GM19324 (cell line): Measurements from ENCODE around the gene PCGF3.
A peak's percentile ranks its signal among the peaks of the same experiment; 100 is the strongest.
"Not testable (repeated sequence)": the region's sequence is repeated elsewhere in the genome, so short reads cannot be mapped to it uniquely, and the experiment has no call there.

Experiments
- ATAC-seq: cut with Tn5 transposase; IDR thresholded peaks from one replicate; pipeline ENCODE4 v1.9.1; 2021; ENCODE audit warnings: mild to moderate bottlenecking, moderate library complexity; ENCODE audit not compliant: unreplicated experiment, low FRiP score

PCGF3 gene

DNA sequence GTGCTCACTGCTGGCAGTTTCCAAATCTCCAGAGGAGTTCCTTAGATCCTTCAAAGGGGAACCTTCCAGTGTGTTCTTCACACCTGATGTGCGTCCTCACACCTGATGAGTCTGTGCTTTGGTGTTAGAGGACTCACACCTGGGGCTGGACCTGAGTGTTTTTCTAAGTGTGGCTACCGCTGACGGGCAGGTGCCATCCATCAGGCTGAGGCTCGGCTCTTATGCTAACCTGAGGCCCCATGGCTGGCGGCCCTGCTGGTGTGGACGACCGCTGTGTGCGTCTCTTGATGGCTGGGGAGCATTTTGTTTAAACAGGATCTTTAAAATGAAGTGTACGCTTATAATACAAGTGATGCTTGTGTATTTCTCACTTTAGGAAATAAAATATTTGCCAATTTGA is 28.4 kb downstream of the PCGF3 start:
- no peak for ATAC-seq

DNA sequence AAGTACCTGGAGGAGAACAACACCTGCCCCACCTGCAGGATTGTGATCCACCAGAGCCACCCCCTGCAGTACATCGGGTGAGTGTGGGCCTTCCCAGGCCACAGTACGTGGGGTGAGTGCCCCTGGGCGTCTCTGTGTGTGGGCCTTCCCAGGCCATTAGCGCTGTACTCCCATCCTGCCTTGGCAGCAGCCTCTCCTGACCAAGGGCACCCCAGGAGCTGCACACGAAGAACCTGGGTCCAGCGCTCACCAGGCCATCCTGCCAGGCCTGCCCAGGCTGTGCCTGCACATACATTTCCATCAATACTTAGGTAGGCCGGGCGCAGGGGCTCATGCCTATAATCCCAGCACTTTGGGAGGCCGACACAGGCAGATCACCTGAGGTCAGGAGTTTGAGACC is 29.3 kb downstream of the PCGF3 start:
- no peak for ATAC-seq

DNA sequence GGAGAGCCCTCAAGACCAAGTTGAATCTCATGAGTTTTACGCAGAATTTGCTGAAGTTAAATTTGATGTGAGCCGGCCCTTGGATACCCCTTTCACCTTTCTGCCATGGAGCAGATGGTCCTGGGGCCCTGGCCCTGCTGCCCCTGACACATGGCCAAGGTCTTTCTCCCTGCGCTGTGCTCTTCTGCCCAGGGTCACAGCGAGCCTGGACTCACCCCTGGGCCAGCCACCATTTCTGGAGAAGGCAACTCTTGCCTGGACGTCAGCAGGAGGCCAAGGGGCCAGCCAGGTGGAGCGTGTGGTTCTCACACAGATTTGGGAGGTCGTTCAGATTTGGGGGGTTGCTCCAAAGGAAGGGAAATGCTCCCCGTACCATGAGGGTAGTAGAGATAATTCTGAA is 30.0 kb downstream of the PCGF3 start:
- ATAC-seq, result no peak

GRCh38 chr4:736561-736960 is 30.9 kb downstream of the PCGF3 start:
- not testable (repeated sequence) for ATAC-seq

DNA sequence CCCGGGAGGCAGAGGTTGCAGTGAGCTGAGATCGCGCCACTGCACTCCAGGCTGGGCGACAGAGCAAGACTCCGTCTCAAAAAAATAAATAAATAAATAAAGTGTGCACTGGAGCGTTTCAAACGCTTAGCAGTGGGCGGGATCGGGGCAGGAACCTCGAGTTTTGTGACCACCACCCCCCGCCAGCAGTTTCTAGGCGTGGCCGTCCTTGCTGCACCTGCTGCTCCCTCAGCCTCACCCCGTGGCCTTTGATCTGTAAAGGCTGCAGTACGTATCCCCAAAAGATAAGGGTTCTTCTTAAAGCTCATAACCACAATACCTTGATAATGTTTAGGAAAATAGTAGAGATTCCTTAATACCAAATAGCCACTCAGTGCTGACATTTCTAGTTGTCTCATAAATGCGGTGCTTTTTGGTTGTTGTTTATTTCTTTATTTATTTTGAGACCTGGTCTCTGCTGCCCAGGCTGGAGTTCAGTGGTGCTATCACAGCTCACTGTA is 33.2 kb downstream of the PCGF3 start:
- no peak for ATAC-seq

- ATAC-seq, result no peak
Observed at GRCh38 chr4:739569-739968, 33.9 kb downstream of the PCGF3 start.

DNA sequence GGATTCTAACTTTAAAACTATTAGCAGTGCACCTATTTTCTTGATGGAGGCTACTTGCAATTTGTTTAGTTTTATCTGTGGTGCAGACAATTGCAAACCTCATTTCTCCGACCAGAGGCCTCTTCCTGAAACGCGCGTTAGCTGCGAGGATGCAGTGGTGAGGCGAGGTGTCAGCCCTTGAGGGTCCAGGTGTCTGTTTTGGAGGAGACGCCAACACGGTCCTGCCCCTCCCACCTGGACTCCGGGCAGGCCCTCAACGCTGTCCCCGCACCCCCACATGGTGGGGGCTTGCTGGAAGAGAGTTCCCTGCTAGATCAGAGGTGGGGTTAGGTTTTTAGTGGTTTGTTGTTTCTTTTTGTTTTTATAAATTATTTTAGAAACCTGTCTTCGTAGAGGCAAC is 34.4 kb downstream of the PCGF3 start:
- no peak for ATAC-seq

DNA sequence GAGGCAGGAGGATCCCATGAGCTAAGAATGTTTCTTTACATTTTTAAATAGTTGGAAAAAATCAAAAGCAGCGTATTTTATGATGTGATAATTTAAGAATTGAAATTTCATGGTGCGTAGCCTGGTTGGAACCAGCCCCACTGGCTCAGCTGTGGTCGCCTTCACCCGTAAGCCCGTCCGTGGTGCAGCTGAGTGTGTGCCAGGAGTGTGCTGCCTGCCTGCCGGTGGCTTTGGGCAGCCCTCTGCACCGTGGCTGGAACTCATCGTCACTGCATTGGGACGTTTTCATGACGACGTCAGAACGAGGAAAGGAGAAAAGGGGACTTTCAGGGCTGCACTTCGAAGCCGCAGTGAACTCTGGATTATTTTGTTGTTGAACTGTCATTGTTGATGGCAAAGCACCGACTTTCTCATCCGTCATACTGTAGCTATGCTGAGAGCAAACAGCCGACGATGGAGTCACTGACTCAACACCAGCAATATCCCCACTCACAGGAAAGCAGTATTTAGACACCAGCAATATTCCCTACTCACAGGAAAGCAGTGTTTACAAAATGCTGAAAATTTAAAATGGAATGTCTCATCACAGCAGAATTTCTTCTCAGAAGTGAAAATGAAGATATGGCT is 35.1 kb downstream of the PCGF3 start:
- ATAC-seq, result no peak

GRCh38 chr4:742096-742741 is 36.6 kb downstream of the PCGF3 start:
- ATAC-seq, result no peak

DNA sequence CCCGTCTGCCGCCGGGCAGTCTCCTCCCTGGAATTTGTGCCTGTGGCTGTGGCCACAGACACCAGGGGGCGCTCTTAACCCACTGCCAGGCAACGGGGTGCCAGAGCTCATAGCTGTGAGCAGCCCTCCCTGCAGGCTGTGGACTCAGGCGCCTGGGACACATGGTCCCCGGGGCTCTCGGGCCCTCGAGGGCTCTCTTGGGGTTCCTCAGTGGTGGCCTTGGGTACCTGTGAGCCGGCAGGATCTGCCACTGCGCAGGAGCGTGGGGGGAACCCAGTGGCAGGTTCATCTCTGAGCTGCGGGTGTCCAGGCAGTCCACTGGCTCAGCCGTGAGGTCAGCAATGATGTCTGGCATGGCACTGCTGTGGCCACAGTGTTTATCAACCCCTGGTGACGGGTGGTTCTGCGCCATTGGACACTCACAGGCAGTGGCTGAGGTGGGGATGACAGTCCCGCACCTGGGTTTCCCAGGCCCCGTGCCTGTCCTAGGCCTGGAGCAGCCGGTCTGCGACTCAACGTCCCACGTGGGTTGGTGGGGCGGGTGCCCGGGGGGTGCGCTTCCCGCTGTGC is 37.2 kb downstream of the PCGF3 start:
- peak; percentile 53 for ATAC-seq

DNA sequence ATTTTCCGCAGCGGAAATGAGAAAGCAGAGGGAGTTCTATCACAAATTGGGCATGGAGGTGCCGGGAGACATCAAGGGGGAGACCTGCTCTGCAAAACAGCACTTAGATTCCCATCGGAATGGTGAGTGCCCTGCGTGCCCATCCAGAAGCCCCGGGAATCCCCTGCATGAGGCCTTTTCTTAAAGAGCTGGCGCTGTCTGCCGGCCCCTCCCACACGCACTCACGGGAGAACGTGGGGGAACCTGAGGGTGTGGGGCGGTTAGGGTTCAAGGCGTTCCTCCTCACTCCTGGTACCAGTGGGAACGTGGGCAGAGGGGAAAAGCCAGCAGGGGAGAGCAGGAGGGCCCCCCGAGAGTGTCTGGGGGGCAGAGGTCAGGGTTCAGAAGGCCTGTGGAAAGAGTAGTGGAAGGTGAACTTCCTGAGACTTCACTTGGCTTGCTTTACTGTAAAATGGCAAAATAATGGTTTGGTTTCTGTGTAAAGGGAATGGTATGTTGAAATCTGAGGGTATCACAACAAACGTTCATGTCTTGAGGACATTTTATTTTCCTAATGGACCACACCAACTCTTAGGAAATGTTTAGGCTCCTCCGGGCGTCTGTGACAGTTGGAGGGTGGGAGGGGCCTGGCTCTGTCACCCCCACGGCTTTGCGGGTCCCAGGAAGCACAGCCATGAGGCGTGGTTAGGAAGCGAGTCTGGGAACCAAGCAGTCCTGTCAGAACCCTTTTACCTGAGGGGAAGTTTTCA is 38.0 kb downstream of the PCGF3 start:
- no peak for ATAC-seq

DNA sequence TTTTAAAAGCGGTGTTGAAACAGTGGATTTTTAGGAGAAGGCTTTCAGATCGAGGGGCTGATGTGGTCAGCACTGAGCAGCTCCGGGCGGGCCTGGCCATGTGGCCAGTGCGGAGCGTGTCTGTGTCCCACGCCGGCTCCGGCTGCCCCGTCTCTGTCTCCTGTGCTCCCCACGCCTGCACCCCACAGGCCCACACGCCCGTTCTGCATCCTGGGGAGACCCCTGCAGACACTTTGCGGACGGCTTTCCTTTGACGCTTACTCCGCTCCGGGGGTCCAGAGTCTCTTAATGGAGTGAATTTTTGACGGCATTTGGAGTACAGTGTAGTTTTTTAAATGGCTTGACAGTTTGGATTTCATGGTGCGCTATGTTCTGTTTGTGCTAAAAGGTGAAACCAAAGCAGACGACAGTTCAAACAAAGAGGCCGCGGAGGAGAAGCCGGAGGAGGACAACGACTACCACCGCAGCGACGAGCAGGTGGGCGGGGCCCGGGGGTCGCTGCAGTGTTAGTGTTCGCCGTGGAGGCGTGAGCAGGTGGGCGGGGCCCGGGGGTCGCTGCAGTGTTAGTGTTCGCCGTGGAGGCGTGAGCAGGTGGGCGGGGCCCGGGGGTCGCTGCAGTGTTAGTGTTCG is 38.7 kb downstream of the PCGF3 start:
- no peak for ATAC-seq

GRCh38 chr4:747546-748170 is 42.0 kb downstream of the PCGF3 start:
- no peak for ATAC-seq

- no peak for ATAC-seq
Observed at GRCh38 chr4:748461-748860, 42.8 kb downstream of the PCGF3 start.

- ATAC-seq, result no peak
Observed at GRCh38 chr4:749698-750666, 44.4 kb downstream of the PCGF3 start.

DNA sequence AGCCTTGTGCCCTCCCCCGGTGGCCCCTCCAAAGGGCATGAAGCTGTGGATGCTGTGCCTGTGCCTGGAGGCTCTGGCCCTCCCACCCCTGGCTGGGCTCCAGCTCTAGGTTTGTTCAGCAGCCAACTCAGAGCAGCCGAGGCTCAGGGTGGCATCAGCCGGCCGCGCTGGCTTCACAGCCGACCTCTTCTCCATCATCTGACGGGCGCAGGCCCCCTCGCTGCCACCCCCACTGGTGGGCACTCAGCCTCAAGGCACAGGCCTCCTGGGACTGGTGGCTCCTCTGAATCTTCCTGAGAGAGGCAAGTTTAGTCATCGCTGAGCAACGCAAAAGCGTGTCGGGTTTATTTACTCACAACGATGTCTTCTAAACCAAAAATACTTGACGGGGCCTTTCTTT is 46.0 kb downstream of the PCGF3 start:
- no peak for ATAC-seq

GRCh38 chr4:752196-752861 is 46.7 kb downstream of the PCGF3 start:
- no peak for ATAC-seq

DNA sequence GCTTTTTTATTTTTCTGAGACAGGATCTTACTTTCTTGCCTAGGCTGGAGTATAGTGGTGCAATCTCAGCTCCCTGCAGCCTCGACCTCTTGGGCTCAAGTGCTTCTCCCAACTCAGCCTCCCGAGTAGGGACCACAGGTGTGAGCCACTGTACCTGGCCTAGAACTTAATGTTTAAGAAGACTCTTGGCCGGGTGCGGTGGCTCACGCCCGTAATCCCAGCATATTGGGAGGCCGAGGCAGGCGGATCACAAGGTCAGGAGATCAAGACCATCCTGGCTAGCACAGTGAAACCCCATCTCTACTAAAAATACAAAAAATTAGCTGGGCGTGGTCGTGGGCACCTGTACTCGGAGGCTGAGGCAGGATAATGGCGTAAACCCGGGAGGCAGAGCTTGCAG is 47.6 kb downstream of the PCGF3 start:
- not testable (repeated sequence) for ATAC-seq
